ENCODE results near the gene RTTN. TPM values are rescaled to one million over a fixed set of nuclear protein-coding genes. Genes with fewer than 3 reads are reported as not detected.
A peak's percentile ranks its signal among the peaks of the same experiment; 100 is the strongest.

RTTN gene
- total and polyA plus RNA-seq, 10 of the 15 experiments (the other 5 are each of a cell fraction or from before 2014, with no cell fraction given), result 9.4 to 36.6 (median 15.7) TPM

DNA sequence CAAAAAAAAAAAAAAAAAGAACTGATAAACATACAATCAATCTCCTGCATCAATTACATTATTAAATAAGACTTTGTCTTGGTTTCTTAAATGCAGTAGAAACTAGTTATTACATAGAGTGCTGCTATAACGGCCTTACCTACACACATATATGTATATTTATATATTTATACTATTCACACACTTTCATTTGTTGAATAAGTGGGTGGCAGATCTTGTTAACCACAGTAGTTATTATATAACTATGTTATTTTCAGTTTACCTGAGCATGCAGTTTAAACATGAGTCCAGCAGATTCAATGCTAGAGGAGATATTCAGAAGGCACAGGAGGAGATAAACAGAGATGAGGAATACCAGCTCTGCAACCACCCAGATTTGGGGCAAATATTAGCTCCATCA lies 176.3 kb downstream of the RTTN start:
- RAD21 ChIA-PET (ENCODE audit: unreplicated experiment), result interaction anchor here (0.8 to 2.2 kb wide), 7 partner anchors 8 to 146 kb away, joined by 3 to 11 read pairs (median 4); no protein-coding TSS in a partner anchor
- CTCF ChIA-PET, result interaction anchor here (0.7 to 2.5 kb wide), 3 partner anchors 70 to 183 kb away, joined by 3 to 12 read pairs (median 4); no protein-coding TSS in a partner anchor
- SMC1A ChIA-PET (ENCODE audit: uncharacterized antibody, unreplicated experiment), result interaction anchor here (0.6 to 2.9 kb wide), 11 partner anchors 11 to 179 kb away, joined by 3 to 12 read pairs (median 4); no protein-coding TSS in a partner anchor
- Histone ChIP-seq H3K9me3 (replicated peaks; ENCODE audit: control insufficient read depth, insufficient read depth, low read length) (no peaks in the 10 kb centered on the region), H3K9ac (ENCODE audit: control insufficient read depth, insufficient read depth, low read length) (no peak overlapping the region), H3K79me2 (ENCODE audit: control insufficient read depth, insufficient read depth, low read length) (no peaks in the 10 kb centered on the region; the same call in 1 of the 2 replicates), H2AFZ (ENCODE audit: control insufficient read depth, low read depth, low read length) (no peak overlapping the region), H3K4me2 (ENCODE audit: control insufficient read depth, insufficient read depth) (no peak overlapping the region), H4K20me1 (ENCODE audit: control insufficient read depth, insufficient read depth) (no peaks in the 10 kb centered on the region), H3K36me3 (ENCODE audit: control insufficient read depth in 2 of 2, insufficient read depth in 2 of 2, low read length in 1 of 2) (no peaks in the 10 kb centered on the region; a peak in 2 of 4 replicates), H3K4me1 (ENCODE audit: control insufficient read depth, insufficient read depth, low read length) (peaks cover 7% of the 10 kb centered on the region; the same call in 1 of the 2 replicates), H3K27ac (ENCODE audit: control insufficient read depth, insufficient read depth) (no peak overlapping the region), H3K4me3 (no peak overlapping the region), H3K27me3 (replicated peaks in 1 of 2; ENCODE audit: control insufficient read depth in 2 of 2, insufficient read depth in 2 of 2, low read length in 1 of 2) (no peaks in the 10 kb centered on the region)
- BruUV-seq (replicated peaks), result no TSS peak
- intact Hi-C loops (cut with micrococcal nuclease; ENCODE audit: unreplicated experiment), result no loop called here
- FAIRE-seq (no peak), ATAC-seq (peak; percentile 73), DNase-seq (ENCODE audit: low read depth, low spot score) (no peak)
- in situ Hi-C loops (cut with MboI), result no loop called here
- POLR2A ChIA-PET, result no interaction called here
- WGBS (ENCODE audit: insufficient coverage, insufficient replicate concordance, low lambda C conversion rate, missing lambda C conversion rate), result 95% methylated on average over 1 of the region's 1 CpG
- TF ChIP-seq EZH2 (IDR thresholded peaks at IDR 0.05; ENCODE audit: borderline replicate concordance, control insufficient read depth, low read depth, low read length) (no peak), ETV6 (conservative IDR thresholded peaks at IDR 0.05 in 1 of 2, IDR thresholded peaks at IDR 0.05 in 1 of 2; ENCODE audit: borderline replicate concordance in 1 of 2, low read depth in 1 of 2) (no peak), SREBF1 (IDR thresholded peaks at IDR 0.05; ENCODE audit: low read length) (no peak), MEF2A (IDR thresholded peaks at IDR 0.05; ENCODE audit: insufficient read depth, low read depth, low read length) (no peak), MTA2 (IDR thresholded peaks at IDR 0.05; ENCODE audit: low read depth) (peak; percentile 68; the same call in 1 of the 2 replicates), DPF2 (IDR thresholded peaks at IDR 0.05) (0 out of 2 replicates have a peak, but pooled peaks have one; percentile 13), TCF3 (IDR thresholded peaks at IDR 0.05; ENCODE audit: borderline replicate concordance, insufficient read depth, low read depth, low read length) (no peak), NFIC (IDR thresholded peaks at IDR 0.05; ENCODE audit: low read depth, low read length) (0 out of 2 replicates have a peak, but pooled peaks have one; percentile 22), CHD2 (IDR thresholded peaks at IDR 0.05; ENCODE audit: borderline replicate concordance, low read depth, low read length) (no peak), HCFC1 (IDR thresholded peaks at IDR 0.05; ENCODE audit: low read length) (no peak), CHD4 (IDR thresholded peaks at IDR 0.05) (no peak), SRF (IDR thresholded peaks at IDR 0.05; ENCODE audit: low read depth in 2 of 2, low read length in 2 of 2) (no peak), MEF2B (IDR thresholded peaks at IDR 0.05; ENCODE audit: partially characterized antibody, poor library complexity, severe bottlenecking) (peak; percentile 49), JUNB (IDR thresholded peaks at IDR 0.05) (no peak), TBL1XR1 (IDR thresholded peaks at IDR 0.05; ENCODE audit: low read depth, low read length) (no peak)
- TF ChIP-seq, protein P1, sequence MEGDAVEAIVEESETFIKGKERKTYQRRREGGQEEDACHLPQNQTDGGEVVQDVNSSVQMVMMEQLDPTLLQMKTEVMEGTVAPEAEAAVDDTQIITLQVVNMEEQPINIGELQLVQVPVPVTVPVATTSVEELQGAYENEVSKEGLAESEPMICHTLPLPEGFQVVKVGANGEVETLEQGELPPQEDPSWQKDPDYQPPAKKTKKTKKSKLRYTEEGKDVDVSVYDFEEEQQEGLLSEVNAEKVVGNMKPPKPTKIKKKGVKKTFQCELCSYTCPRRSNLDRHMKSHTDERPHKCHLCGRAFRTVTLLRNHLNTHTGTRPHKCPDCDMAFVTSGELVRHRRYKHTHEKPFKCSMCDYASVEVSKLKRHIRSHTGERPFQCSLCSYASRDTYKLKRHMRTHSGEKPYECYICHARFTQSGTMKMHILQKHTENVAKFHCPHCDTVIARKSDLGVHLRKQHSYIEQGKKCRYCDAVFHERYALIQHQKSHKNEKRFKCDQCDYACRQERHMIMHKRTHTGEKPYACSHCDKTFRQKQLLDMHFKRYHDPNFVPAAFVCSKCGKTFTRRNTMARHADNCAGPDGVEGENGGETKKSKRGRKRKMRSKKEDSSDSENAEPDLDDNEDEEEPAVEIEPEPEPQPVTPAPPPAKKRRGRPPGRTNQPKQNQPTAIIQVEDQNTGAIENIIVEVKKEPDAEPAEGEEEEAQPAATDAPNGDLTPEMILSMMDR (IDR thresholded peaks at IDR 0.05 in 2 of 3, conservative IDR thresholded peaks at IDR 0.05 in 1 of 3; ENCODE audit: control insufficient read depth in 2 of 3, extremely low read depth in 1 of 3, insufficient read depth in 1 of 3, low read depth in 3 of 3, low read length in 3 of 3), result no peak
- TF ChIP-seq, protein P2, sequence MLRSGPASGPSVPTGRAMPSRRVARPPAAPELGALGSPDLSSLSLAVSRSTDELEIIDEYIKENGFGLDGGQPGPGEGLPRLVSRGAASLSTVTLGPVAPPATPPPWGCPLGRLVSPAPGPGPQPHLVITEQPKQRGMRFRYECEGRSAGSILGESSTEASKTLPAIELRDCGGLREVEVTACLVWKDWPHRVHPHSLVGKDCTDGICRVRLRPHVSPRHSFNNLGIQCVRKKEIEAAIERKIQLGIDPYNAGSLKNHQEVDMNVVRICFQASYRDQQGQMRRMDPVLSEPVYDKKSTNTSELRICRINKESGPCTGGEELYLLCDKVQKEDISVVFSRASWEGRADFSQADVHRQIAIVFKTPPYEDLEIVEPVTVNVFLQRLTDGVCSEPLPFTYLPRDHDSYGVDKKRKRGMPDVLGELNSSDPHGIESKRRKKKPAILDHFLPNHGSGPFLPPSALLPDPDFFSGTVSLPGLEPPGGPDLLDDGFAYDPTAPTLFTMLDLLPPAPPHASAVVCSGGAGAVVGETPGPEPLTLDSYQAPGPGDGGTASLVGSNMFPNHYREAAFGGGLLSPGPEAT (IDR thresholded peaks at IDR 0.05; ENCODE audit: low read depth), result peak; percentile 36
- TF ChIP-seq, protein P3, sequence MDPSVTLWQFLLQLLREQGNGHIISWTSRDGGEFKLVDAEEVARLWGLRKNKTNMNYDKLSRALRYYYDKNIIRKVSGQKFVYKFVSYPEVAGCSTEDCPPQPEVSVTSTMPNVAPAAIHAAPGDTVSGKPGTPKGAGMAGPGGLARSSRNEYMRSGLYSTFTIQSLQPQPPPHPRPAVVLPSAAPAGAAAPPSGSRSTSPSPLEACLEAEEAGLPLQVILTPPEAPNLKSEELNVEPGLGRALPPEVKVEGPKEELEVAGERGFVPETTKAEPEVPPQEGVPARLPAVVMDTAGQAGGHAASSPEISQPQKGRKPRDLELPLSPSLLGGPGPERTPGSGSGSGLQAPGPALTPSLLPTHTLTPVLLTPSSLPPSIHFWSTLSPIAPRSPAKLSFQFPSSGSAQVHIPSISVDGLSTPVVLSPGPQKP (IDR thresholded peaks at IDR 0.05; ENCODE audit: low read depth, low read length), result no peak
